Retinal pigment epithelial cell (primary cell): ENCODE results near the gene ARID4B.

Experiments used
- DNase-seq: peaks from one replicate; pipeline ENCODE4 v3.0.0-alpha.2; 2010; ENCODE audit warnings: low read depth
- H3K4me3 ChIP-seq: 2 replicates; pipeline ENCODE4 v1.5.1; 2011; ENCODE audit warnings: mild to moderate bottlenecking, low read length, control low read depth, moderate library complexity
- CTCF ChIP-seq: conservative IDR thresholded peaks from 2 replicates; pipeline ENCODE4 v1.5.1; 2011; ENCODE audit warnings: low read depth, low read length, control low read depth, inconsistent platforms

ARID4B gene

GRCh38 chr1:235307158-235308124 lies 20.5 kb downstream of the ARID4B start:
- H3K4me3 ChIP-seq, result no peak overlapping the region
- TF ChIP-seq CTCF, result no peak
- DNase-seq, result no peak

GRCh38 chr1:235304549-235305451 lies 23.2 kb downstream of the ARID4B start:
- H3K4me3 ChIP-seq, result no peak overlapping the region
- no peak for DNase-seq
- no peak for TF ChIP-seq CTCF

GRCh38 chr1:235302143-235302542 lies 25.8 kb downstream of the ARID4B start:
- no peak for TF ChIP-seq CTCF
- no peak for DNase-seq
- H3K4me3 ChIP-seq, result no peak overlapping the region

- no peak for DNase-seq
- H3K4me3 ChIP-seq, result no peak overlapping the region
- no peak for TF ChIP-seq CTCF
These were observed 28.7 kb downstream of the ARID4B start for GRCh38 chr1:235299169-235299858.

GRCh38 chr1:235298758-235299157 lies 29.2 kb downstream of the ARID4B start:
- no peak for DNase-seq
- H3K4me3 ChIP-seq, result no peak overlapping the region
- no peak for TF ChIP-seq CTCF

GRCh38 chr1:235297579-235297978 lies 30.4 kb downstream of the ARID4B start:
- H3K4me3 ChIP-seq, result no peak overlapping the region
- no peak for TF ChIP-seq CTCF
- no peak for DNase-seq
